Amniotic stem cell (primary cell): ENCODE results near the gene KRT36.

Experiments
- DNase-seq: peaks from one replicate; lab custom pipeline; 2025; lab: John Stamatoyannopoulos, UW

The KRT36 gene

GRCh38 chr17:41521574-41522261, 32.0 kb upstream of the KRT36 start:
- peak; percentile 59 for DNase-seq

- no peak for DNase-seq
These were observed 31.3 kb upstream of the KRT36 start for GRCh38 chr17:41520821-41521521.

- no peak for DNase-seq
These were observed 30.0 kb upstream of the KRT36 start for GRCh38 chr17:41519501-41520224.

- no peak for DNase-seq
These were observed 29.2 kb upstream of the KRT36 start, which contains the start of gene KRT15 for GRCh38 chr17:41518789-41519449. Gene KRT15 (minus strand): TSS chr17:41518890. CDS start chr17:41518827, 63 bp downstream.

GRCh38 chr17:41518031-41518430, 28.3 kb upstream of the KRT36 start:
- no peak for DNase-seq

GRCh38 chr17:41516830-41517283, 27.1 kb upstream of the KRT36 start:
- DNase-seq: no peak

GRCh38 chr17:41516147-41516829, 26.6 kb upstream of the KRT36 start:
- no peak for DNase-seq

GRCh38 chr17:41513168-41513547, 23.4 kb upstream of the KRT36 start:
- DNase-seq: no peak

- DNase-seq: no peak
These were observed 22.9 kb upstream of the KRT36 start for GRCh38 chr17:41512546-41513167.

GRCh38 chr17:41511716-41512115, 22.0 kb upstream of the KRT36 start:
- no peak for DNase-seq

GRCh38 chr17:41511116-41511515, 21.4 kb upstream of the KRT36 start:
- DNase-seq: no peak

GRCh38 chr17:41510251-41511065, 20.7 kb upstream of the KRT36 start:
- no peak for DNase-seq

GRCh38 chr17:41507315-41507880, 17.7 kb upstream of the KRT36 start:
- DNase-seq: no peak

- DNase-seq: no peak
These were observed 16.4 kb upstream of the KRT36 start for GRCh38 chr17:41505809-41506767.

- DNase-seq: no peak
These were observed 15.5 kb upstream of the KRT36 start, which contains the start of gene KRT13 for GRCh38 chr17:41505007-41505808. Gene KRT13 (minus strand): TSS chr17:41505612. CDS start chr17:41505550, 62 bp downstream.

GRCh38 chr17:41504246-41504977, 14.7 kb upstream of the KRT36 start:
- DNase-seq: no peak

- DNase-seq: no peak
These were observed 13.5 kb upstream of the KRT36 start for GRCh38 chr17:41503202-41503601.
